Glutamatergic neuron (in vitro differentiated cells): ENCODE data around the gene MRM2. TPM values are rescaled to one million over a fixed set of nuclear protein-coding genes. Genes with fewer than 3 reads are reported as not detected.
A peak's percentile ranks its signal among the peaks of the same experiment; 100 is the strongest.

Experiments
- DNase-seq: peaks from one replicate; pipeline ENCODE4 v3.0.0; 2022
- H3K27ac Mint-ChIP-seq: one replicate; pipeline ENCODE4 v1.8.0; 2020; ENCODE audit warnings: mild to moderate bottlenecking, mixed read lengths, inconsistent platforms; ENCODE audit not compliant: unreplicated experiment
- H3K27me3 Mint-ChIP-seq: one replicate; pipeline ENCODE4 v1.8.0; 2020; ENCODE audit warnings: mild to moderate bottlenecking, moderate library complexity, mixed read lengths, inconsistent platforms; ENCODE audit not compliant: unreplicated experiment
- H3K36me3 Mint-ChIP-seq: one replicate; pipeline ENCODE4 v1.8.0; 2020; ENCODE audit warnings: mild to moderate bottlenecking, mixed read lengths, inconsistent platforms; ENCODE audit not compliant: unreplicated experiment
- H3K4me1 Mint-ChIP-seq: one replicate; pipeline ENCODE4 v1.8.0; 2020; ENCODE audit warnings: mild to moderate bottlenecking, low read depth, mixed read lengths, inconsistent platforms; ENCODE audit not compliant: unreplicated experiment
- H3K4me3 Mint-ChIP-seq: one replicate; pipeline ENCODE4 v1.8.0; 2020; ENCODE audit warnings: mild to moderate bottlenecking, mixed read lengths, inconsistent platforms; ENCODE audit not compliant: unreplicated experiment
- H3K9me3 Mint-ChIP-seq: one replicate; pipeline ENCODE4 v1.8.0; 2020; ENCODE audit warnings: mild to moderate bottlenecking, moderate library complexity, mixed read lengths, inconsistent platforms; ENCODE audit not compliant: unreplicated experiment
- total RNA-seq: library from RNA; stranded (reverse); fragmentation: NEBNext Ultra II Directional; extraction: Animal tissue kit (Norgen Biotek cat#: 25700); gene quantifications from one replicate; pipeline ENCODE4 v1.2.1, GENCODE V29; 2021; ENCODE audit not compliant: unreplicated experiment
- TF ChIP-seq, protein P1 (sequence below): fragments of 200-600 bp; sonication (generic); IDR thresholded peaks from one replicate; pipeline ENCODE4 v1.5.0; 2021; ENCODE audit not compliant: partially characterized antibody, unreplicated experiment

The MRM2 gene
- total RNA-seq, 1 donor from 2014 or later = 28.1 TPM

DNA sequence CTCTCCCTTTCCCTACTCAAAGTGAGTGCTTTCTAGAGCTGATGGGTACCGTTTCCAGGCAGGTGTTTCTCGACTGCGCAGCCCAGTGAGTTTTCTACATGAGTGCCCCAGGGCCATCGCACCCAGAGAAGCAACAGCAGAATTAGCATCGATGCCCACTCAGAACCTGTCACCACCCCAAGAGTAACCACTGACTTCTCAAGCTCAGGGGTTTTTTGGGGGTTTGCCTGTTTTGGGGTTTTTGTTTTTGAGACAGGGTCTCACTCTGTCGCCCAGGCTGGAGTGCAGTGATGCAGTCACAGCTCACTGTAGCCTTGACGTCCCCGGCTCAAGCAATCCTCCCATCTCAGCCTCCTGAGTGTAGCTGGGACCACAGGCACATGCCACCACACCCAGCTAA lies 46.5 kb upstream of the MRM2 start:
- H3K9me3 Mint-ChIP-seq = no peaks in the 10 kb centered on the region
- no peaks in the 10 kb centered on the region for H3K36me3 Mint-ChIP-seq
- no peak overlapping the region for H3K4me3 Mint-ChIP-seq
- no peak for DNase-seq
- no peak overlapping the region for H3K27ac Mint-ChIP-seq
- TF ChIP-seq, protein P1, sequence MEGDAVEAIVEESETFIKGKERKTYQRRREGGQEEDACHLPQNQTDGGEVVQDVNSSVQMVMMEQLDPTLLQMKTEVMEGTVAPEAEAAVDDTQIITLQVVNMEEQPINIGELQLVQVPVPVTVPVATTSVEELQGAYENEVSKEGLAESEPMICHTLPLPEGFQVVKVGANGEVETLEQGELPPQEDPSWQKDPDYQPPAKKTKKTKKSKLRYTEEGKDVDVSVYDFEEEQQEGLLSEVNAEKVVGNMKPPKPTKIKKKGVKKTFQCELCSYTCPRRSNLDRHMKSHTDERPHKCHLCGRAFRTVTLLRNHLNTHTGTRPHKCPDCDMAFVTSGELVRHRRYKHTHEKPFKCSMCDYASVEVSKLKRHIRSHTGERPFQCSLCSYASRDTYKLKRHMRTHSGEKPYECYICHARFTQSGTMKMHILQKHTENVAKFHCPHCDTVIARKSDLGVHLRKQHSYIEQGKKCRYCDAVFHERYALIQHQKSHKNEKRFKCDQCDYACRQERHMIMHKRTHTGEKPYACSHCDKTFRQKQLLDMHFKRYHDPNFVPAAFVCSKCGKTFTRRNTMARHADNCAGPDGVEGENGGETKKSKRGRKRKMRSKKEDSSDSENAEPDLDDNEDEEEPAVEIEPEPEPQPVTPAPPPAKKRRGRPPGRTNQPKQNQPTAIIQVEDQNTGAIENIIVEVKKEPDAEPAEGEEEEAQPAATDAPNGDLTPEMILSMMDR = no peak
- no peaks in the 10 kb centered on the region for H3K4me1 Mint-ChIP-seq
- H3K27me3 Mint-ChIP-seq = no peaks in the 10 kb centered on the region

DNA sequence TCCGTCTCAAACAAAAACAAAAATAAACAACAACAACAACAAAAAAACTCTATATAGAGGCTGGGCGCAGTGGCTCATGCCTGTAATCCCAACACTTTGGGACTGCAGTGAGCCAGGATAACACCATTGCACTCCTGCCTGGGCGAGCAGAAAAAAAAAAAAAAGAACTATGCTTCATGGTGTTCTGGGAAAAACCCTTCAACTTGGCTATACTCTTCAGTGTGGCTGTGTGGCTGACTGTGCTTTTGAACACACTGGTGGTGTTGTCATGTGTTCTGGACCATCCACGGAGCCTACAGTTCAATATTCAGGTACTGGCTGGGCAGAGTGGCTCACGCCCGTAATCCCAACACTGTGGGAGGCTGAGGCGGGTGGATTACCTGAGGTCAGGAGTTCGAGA lies 45.7 kb upstream of the MRM2 start:
- no peak overlapping the region for H3K27ac Mint-ChIP-seq
- no peaks in the 10 kb centered on the region for H3K4me1 Mint-ChIP-seq
- no peak overlapping the region for H3K4me3 Mint-ChIP-seq
- H3K9me3 Mint-ChIP-seq = no peaks in the 10 kb centered on the region
- no peaks in the 10 kb centered on the region for H3K36me3 Mint-ChIP-seq
- no peak for DNase-seq
- no peaks in the 10 kb centered on the region for H3K27me3 Mint-ChIP-seq
- TF ChIP-seq, protein P1 = no peak

DNA sequence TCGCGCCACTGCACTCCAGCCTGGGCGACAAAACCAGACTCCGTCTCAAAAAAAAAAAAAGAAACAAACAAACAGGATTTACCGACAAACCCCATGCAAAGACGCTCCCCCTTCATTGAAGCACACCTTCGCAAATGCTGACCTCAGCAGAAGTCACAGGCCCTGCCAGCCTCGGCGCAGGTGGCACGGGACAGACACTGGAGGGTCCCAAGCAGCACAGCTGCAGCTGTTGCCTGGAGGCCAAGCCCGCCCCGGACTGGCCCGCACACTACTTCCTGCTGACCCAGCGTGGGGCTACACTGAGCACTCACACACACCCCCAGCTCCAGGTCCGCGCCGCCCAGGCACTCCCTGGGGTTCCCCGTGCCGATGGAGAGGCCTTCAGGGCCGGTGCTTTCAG lies 41.1 kb upstream of the MRM2 start:
- Mint-ChIP-seq H3K4me3 (no peak overlapping the region), H3K36me3 (no peaks in the 10 kb centered on the region), H3K9me3 (no peaks in the 10 kb centered on the region), H3K27ac (no peak overlapping the region), H3K4me1 (peaks cover 10% of the 10 kb centered on the region), H3K27me3 (peaks cover 4% of the 10 kb centered on the region)
- TF ChIP-seq, protein P1 = no peak
- no peak for DNase-seq

DNA sequence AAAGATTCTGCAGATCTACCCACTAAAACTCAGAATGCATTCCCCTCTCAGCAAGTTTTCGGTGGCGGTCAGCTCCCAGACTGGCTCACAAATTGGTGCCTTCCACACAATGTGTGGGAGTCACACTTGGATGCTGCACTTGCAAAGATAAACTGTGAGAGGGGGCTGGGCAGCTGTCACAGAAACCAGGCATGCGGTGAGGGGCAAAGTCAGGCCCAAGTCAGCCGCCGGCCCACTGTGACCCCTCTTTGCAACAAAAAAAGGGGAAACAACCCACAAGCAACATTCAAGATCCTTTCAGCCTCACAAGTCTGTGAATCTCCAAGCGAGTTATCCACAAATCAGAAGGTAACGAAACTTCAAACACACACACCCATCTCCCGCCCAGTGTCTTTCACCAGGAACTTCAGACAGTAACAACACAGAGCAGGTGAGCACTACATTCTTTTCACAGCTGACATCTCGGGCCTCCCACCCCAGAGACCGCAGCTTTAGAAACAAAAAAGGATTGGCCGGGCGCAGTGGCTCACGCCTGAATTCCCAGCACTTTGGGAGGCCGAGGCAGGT lies 40.3 kb upstream of the MRM2 start:
- DNase-seq = no peak
- Mint-ChIP-seq H3K4me1 (peaks cover 10% of the 10 kb centered on the region), H3K27me3 (peaks cover 4% of the 10 kb centered on the region), H3K4me3 (no peak overlapping the region), H3K9me3 (no peaks in the 10 kb centered on the region), H3K36me3 (no peaks in the 10 kb centered on the region), H3K27ac (peak overlapping the region; percentile 43)
- TF ChIP-seq, protein P1 = no peak

DNA sequence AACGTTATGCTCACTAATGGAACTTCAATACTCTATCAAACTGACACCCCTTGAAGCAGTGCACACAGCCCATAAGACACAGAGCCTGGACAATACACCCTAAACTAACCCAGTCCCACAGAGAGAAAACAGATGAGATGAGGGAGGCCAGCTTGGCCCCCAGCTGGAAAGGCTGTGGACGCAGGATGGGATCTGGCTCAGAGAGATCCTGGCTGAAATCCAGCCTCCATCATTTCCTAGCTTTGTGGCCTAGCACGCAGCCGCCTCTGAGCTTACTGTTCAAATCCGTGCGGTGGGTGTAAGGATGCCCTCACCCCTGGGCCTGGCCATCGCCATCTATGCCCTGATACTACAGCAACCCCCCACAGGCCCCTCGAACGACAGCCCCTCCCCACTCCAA lies 39.5 kb upstream of the MRM2 start:
- H3K27ac Mint-ChIP-seq = no peak overlapping the region
- TF ChIP-seq, protein P1 = no peak
- no peaks in the 10 kb centered on the region for H3K9me3 Mint-ChIP-seq
- no peak for DNase-seq
- H3K36me3 Mint-ChIP-seq = no peaks in the 10 kb centered on the region
- H3K27me3 Mint-ChIP-seq = peaks cover 4% of the 10 kb centered on the region
- H3K4me3 Mint-ChIP-seq = no peak overlapping the region
- peaks cover 10% of the 10 kb centered on the region for H3K4me1 Mint-ChIP-seq
